ENCODE data around the gene LCMT2.

LCMT2 gene

DNA sequence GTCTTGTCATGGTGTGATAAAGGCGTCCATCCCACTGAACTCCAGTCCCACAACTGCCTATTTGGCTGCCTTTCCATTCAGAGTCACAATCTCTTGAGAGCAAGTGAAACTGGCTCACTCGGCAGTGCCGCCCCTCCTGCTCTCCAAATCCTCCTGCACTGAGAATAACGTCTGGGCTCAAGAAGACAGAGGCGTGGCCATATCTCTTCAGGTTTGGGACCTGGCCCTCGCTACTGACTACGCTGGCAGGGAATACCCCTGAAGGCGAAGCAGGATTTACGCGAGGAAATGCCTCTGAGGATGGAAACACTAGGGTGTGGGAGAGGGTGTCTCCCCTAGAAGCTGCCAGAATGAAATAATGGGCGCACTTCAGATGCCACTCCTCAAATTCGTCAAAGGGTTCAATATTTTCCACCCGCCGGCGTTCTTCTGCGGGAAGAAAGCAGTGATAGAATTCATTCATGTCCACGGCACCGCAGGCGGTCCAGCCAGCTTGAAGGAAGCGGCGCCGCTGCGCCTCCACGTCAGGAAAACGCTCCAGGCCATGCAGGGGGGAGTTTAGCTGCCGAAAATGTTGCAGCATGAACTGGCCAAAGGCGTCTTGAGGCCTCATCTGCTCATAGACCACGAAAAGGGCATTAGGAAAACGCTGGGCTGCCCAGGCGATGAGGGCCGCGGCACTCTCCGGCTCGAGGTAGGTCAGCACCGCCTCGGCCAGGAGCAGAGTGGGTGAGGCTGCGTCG, 985 bp downstream of the LCMT2 start:
- ATAC-seq: no peak
- TF ChIP-seq OSR1 (CRISPR knock-in tag; IDR thresholded peaks at IDR 0.05) (no peak), ZNF565 (CRISPR knock-in tag; conservative IDR thresholded peaks at IDR 0.05; ENCODE audit: low read depth) (no peak), GLIS3 (CRISPR knock-in tag; IDR thresholded peaks at IDR 0.05) (no peak), BACH2 (CRISPR knock-in tag; IDR thresholded peaks at IDR 0.05; ENCODE audit: borderline replicate concordance) (no peak), TOX (CRISPR knock-in tag; IDR thresholded peaks at IDR 0.05; ENCODE audit: borderline replicate concordance) (no peak), TCF4 (CRISPR knock-in tag; IDR thresholded peaks at IDR 0.05; ENCODE audit: borderline replicate concordance) (no peak), SNAI2 (CRISPR knock-in tag; IDR thresholded peaks at IDR 0.05) (no peak), CSDC2 (CRISPR knock-in tag; IDR thresholded peaks at IDR 0.05) (no peak), RARB (CRISPR knock-in tag; IDR thresholded peaks at IDR 0.05) (no peak), ARNTL (CRISPR knock-in tag; IDR thresholded peaks at IDR 0.05; ENCODE audit: borderline replicate concordance, low read depth) (no peak), ISL1 (CRISPR knock-in tag; IDR thresholded peaks at IDR 0.05) (no peak), ZNF8 (CRISPR knock-in tag; IDR thresholded peaks at IDR 0.05) (no peak)
- TF ChIP-seq, protein P1, sequence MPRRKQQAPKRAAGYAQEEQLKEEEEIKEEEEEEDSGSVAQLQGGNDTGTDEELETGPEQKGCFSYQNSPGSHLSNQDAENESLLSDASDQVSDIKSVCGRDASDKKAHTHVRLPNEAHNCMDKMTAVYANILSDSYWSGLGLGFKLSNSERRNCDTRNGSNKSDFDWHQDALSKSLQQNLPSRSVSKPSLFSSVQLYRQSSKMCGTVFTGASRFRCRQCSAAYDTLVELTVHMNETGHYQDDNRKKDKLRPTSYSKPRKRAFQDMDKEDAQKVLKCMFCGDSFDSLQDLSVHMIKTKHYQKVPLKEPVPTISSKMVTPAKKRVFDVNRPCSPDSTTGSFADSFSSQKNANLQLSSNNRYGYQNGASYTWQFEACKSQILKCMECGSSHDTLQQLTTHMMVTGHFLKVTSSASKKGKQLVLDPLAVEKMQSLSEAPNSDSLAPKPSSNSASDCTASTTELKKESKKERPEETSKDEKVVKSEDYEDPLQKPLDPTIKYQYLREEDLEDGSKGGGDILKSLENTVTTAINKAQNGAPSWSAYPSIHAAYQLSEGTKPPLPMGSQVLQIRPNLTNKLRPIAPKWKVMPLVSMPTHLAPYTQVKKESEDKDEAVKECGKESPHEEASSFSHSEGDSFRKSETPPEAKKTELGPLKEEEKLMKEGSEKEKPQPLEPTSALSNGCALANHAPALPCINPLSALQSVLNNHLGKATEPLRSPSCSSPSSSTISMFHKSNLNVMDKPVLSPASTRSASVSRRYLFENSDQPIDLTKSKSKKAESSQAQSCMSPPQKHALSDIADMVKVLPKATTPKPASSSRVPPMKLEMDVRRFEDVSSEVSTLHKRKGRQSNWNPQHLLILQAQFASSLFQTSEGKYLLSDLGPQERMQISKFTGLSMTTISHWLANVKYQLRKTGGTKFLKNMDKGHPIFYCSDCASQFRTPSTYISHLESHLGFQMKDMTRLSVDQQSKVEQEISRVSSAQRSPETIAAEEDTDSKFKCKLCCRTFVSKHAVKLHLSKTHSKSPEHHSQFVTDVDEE (CRISPR knock-in tag; IDR thresholded peaks at IDR 0.05): no peak
- TF ChIP-seq, protein P2, sequence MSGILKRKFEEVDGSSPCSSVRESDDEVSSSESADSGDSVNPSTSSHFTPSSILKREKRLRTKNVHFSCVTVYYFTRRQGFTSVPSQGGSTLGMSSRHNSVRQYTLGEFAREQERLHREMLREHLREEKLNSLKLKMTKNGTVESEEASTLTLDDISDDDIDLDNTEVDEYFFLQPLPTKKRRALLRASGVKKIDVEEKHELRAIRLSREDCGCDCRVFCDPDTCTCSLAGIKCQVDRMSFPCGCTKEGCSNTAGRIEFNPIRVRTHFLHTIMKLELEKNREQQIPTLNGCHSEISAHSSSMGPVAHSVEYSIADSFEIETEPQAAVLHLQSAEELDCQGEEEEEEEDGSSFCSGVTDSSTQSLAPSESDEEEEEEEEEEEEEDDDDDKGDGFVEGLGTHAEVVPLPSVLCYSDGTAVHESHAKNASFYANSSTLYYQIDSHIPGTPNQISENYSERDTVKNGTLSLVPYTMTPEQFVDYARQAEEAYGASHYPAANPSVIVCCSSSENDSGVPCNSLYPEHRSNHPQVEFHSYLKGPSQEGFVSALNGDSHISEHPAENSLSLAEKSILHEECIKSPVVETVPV (CRISPR knock-in tag; IDR thresholded peaks at IDR 0.05): no peak

DNA sequence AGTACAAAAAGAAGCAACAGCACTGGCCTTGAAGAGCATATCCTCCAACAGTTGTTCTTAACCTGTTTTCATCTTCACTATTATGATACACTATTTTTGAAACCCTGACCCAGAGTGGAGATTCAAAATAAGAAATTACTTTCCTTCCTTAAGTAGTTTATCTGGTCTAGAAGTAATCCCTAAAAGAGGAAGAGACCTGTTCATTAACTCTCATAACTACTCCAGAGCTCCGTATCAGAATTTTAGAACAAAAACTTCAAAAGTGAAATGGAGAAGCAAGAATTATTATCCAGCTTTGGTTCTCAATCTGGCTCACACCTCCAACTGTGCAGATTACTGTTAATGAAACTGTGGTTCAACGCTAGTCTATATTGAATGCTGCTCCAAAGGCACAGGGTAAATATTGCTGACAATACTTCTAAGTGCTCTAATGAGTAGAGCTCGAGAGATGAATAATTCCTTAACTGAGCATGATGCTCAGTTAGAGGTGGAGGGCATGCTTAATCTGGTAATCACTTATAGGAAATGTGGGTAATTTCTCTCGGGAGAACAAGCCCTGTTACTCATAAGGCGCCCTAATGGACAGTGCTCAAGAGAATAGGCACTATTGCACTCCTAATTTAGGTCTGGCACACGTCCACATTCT, 5.2 kb downstream of the LCMT2 start:
- TF ChIP-seq ARNTL (CRISPR knock-in tag; IDR thresholded peaks at IDR 0.05; ENCODE audit: borderline replicate concordance, low read depth): no peak
- TF ChIP-seq TCF4 (CRISPR knock-in tag; IDR thresholded peaks at IDR 0.05; ENCODE audit: borderline replicate concordance): no peak
- no peak for TF ChIP-seq CSDC2 (CRISPR knock-in tag; IDR thresholded peaks at IDR 0.05)
- TF ChIP-seq ZFP3 (CRISPR knock-in tag; IDR thresholded peaks at IDR 0.05): no peak
- no peak for TF ChIP-seq SNAI2 (CRISPR knock-in tag; IDR thresholded peaks at IDR 0.05)
- no peak for TF ChIP-seq TOX (CRISPR knock-in tag; IDR thresholded peaks at IDR 0.05; ENCODE audit: borderline replicate concordance)
- TF ChIP-seq, protein P1 (CRISPR knock-in tag; IDR thresholded peaks at IDR 0.05): no peak
- TF ChIP-seq PPARA (CRISPR knock-in tag; IDR thresholded peaks at IDR 0.05; ENCODE audit: borderline replicate concordance): no peak
- no peak for TF ChIP-seq RARB (CRISPR knock-in tag; IDR thresholded peaks at IDR 0.05)
- TF ChIP-seq ZNF70 (CRISPR knock-in tag; IDR thresholded peaks at IDR 0.05): no peak
- TF ChIP-seq, protein P3, sequence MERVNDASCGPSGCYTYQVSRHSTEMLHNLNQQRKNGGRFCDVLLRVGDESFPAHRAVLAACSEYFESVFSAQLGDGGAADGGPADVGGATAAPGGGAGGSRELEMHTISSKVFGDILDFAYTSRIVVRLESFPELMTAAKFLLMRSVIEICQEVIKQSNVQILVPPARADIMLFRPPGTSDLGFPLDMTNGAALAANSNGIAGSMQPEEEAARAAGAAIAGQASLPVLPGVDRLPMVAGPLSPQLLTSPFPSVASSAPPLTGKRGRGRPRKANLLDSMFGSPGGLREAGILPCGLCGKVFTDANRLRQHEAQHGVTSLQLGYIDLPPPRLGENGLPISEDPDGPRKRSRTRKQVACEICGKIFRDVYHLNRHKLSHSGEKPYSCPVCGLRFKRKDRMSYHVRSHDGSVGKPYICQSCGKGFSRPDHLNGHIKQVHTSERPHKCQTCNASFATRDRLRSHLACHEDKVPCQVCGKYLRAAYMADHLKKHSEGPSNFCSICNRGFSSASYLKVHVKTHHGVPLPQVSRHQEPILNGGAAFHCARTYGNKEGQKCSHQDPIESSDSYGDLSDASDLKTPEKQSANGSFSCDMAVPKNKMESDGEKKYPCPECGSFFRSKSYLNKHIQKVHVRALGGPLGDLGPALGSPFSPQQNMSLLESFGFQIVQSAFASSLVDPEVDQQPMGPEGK (CRISPR knock-in tag; IDR thresholded peaks at IDR 0.05; ENCODE audit: borderline replicate concordance): no peak
- TF ChIP-seq OSR1 (CRISPR knock-in tag; IDR thresholded peaks at IDR 0.05): no peak
- TF ChIP-seq BACH2 (CRISPR knock-in tag; IDR thresholded peaks at IDR 0.05; ENCODE audit: borderline replicate concordance): no peak
- TF ChIP-seq, protein P2 (CRISPR knock-in tag; IDR thresholded peaks at IDR 0.05): no peak
- no peak for TF ChIP-seq ZFP30 (CRISPR knock-in tag; IDR thresholded peaks at IDR 0.05)
- TF ChIP-seq ZNF565 (CRISPR knock-in tag; conservative IDR thresholded peaks at IDR 0.05; ENCODE audit: low read depth): no peak
- TF ChIP-seq, protein P4, sequence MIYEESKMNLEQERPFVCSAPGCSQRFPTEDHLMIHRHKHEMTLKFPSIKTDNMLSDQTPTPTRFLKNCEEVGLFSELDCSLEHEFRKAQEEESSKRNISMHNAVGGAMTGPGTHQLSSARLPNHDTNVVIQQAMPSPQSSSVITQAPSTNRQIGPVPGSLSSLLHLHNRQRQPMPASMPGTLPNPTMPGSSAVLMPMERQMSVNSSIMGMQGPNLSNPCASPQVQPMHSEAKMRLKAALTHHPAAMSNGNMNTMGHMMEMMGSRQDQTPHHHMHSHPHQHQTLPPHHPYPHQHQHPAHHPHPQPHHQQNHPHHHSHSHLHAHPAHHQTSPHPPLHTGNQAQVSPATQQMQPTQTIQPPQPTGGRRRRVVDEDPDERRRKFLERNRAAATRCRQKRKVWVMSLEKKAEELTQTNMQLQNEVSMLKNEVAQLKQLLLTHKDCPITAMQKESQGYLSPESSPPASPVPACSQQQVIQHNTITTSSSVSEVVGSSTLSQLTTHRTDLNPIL (CRISPR knock-in tag; IDR thresholded peaks at IDR 0.05; ENCODE audit: low read depth): no peak
- TF ChIP-seq ISL1 (CRISPR knock-in tag; IDR thresholded peaks at IDR 0.05): no peak
- no peak for TF ChIP-seq ZNF8 (CRISPR knock-in tag; IDR thresholded peaks at IDR 0.05)
- ATAC-seq: no peak
